GM13976 (cell line): ENCODE measurements around the gene RGS12.

Source experiments
- DNase-seq: peaks from one replicate; pipeline ENCODE4 v3.0.0; 2012; ENCODE audit warnings: low spot score
- in situ Hi-C: fragments of 300-500 bp; cut with MboI; formaldehyde crosslinking; loops from one replicate; pipeline ENCODE4 v1.12.0; 2022; ENCODE audit warnings: low sequenced_read_pairs, mixed read lengths, inconsistent platforms; ENCODE audit not compliant: unreplicated experiment
- TF ChIP-seq, protein P1 (sequence below): IDR thresholded peaks from 2 replicates; pipeline ENCODE4 v1.5.1; 2012; ENCODE audit warnings: borderline replicate concordance, mild to moderate bottlenecking; ENCODE audit not compliant: insufficient read depth; ENCODE audit errors: extremely low read depth, missing control alignments, control extremely low read depth

Gene RGS12

DNA sequence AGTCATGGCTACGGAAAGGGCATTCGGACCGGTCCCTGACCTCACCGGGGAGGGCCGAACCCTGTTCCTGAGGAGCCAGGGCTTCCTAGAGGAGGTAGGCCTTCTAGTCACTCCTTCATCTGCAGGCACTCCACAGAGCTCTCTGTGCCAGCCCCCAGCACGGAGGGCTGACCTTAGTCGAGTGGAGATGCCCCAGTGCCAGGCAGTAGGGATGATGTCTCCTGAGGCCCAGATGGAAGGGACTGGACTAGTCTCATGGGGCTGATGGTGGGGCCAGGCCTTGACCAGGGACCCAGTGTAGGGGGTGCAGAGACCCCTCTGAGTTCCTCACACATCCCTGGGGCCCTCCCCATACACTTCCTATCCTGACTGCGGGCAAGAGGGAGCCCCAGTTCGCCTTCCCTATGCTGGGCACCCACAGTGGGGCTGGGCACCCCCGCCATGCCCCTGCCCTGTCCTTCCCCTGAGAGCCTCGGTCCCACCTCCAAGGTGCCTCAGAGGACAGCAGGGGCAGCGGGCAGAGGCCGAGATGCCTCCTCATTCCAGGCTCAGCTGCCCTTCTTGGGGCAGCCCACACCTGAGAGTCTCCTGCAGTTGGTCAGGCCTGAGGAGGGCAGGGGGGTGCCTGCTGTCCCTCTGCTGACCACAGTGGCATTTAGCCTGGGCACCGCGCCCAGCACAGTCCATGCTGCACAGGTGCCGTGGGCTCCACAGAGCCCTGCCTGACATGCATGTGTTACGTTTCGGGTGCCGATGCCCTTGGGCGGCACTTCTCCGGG lies 45.2 kb upstream of the RGS12 start:
- TF ChIP-seq, protein P1, sequence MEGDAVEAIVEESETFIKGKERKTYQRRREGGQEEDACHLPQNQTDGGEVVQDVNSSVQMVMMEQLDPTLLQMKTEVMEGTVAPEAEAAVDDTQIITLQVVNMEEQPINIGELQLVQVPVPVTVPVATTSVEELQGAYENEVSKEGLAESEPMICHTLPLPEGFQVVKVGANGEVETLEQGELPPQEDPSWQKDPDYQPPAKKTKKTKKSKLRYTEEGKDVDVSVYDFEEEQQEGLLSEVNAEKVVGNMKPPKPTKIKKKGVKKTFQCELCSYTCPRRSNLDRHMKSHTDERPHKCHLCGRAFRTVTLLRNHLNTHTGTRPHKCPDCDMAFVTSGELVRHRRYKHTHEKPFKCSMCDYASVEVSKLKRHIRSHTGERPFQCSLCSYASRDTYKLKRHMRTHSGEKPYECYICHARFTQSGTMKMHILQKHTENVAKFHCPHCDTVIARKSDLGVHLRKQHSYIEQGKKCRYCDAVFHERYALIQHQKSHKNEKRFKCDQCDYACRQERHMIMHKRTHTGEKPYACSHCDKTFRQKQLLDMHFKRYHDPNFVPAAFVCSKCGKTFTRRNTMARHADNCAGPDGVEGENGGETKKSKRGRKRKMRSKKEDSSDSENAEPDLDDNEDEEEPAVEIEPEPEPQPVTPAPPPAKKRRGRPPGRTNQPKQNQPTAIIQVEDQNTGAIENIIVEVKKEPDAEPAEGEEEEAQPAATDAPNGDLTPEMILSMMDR: no peak
- in situ Hi-C loops: no loop called here
- no peak for DNase-seq

DNA sequence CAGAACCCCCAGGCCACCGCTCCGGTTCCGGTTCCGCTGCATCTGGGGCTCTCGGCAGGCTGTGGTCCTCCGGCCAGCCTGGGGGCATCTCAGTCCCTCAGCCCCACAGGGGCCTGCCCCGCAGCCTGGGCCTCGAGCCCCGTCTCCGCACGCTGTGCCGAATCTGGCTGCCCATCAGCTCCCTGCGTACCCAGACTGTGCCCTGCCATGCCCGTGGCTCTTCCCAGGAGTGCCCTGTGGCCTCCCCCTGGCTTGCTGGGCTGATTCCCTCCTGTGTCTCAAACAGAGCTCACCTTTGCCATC lies 44.7 kb upstream of the RGS12 start:
- in situ Hi-C loops: no loop called here
- TF ChIP-seq, protein P1: no peak
- no peak for DNase-seq

DNA sequence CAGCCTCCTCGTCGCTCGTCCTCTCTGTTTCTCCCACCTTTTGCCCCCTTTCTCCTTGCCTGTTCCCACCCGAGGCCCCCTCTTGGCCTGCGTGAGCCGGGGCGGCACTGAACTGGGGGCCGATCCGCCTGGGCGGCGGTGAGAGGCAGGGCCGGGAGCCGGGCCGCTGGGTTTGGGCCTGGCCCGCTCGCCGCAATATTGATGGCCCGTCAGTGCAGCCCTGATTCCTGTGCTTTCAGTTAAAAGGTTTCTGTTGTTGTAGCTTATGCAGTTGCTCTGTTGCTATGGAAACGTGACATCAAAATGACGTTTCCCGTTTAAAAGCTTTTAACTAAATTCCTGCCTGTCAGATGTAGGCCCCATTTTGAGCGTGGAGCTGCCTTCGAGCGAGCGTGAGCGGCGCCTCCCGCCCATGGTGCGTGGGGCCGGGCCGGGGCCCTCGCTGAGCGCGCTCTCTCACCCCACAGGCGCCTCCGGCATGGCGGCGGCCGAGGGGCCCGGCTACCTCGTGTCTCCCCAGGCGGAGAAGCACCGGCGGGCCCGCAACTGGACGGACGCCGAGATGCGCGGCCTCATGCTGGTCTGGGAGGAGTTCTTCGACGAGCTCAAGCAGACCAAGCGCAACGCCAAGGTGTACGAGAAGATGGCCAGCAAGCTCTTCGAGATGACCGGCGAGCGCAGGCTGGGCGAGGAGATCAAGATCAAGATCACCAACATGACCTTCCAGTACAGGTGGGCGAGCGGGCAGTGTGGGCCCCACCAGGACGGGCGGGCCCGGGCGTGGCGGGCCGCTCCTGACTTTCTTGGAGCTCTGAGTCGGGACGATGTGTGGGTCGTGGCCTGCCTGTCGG lies 43.8 kb upstream of the RGS12 start, which contains the start of gene MSANTD1:
MSANTD1 (plus strand) TSS at position 349 of the 851 bp plus-strand sequence; CDS start at position 413, 64 bp downstream.
- no peak for DNase-seq
- in situ Hi-C loops: no loop called here
- TF ChIP-seq, protein P1: no peak

- TF ChIP-seq, protein P1: no peak
- in situ Hi-C loops: no loop called here
- no peak for DNase-seq
These were observed 42.9 kb upstream of the RGS12 start for GRCh38 chr4:3249711-3250437.

GRCh38 chr4:3250438-3250955 lies 42.3 kb upstream of the RGS12 start:
- in situ Hi-C loops: no loop called here
- no peak for DNase-seq
- TF ChIP-seq, protein P1: no peak
